ENCODE measurements around the gene ARMC5.

- TF ChIP-seq EP300 (IDR thresholded peaks at IDR 0.05) (no peak), CTCF (IDR thresholded peaks at IDR 0.05) (no peak), POLR2AphosphoS5 (IDR thresholded peaks at IDR 0.05) (no peak), POLR2A (IDR thresholded peaks at IDR 0.05) (no peak)
Observed at GRCh38 chr16:31413381-31413780, 45.9 kb upstream of the ARMC5 start.

Data from sigmoid colon (tissue), 4 donors.